Endothelial cell of umbilical vein (primary cell): ENCODE results near the gene SMARCC1.

ENCODE experiments used
- EZH2 ChIP-seq: IDR thresholded peaks from 2 replicates; pipeline ENCODE4 v1.6.1; 2012; ENCODE audit warnings: borderline replicate concordance, low read depth, mild to moderate bottlenecking, moderate library complexity, low read length, inconsistent platforms; ENCODE audit not compliant: severe bottlenecking
- FOS ChIP-seq: IDR thresholded peaks from 2 replicates; pipeline ENCODE4 v1.6.1; 2011; ENCODE audit warnings: mild to moderate bottlenecking, low read length, moderate library complexity, borderline replicate concordance; ENCODE audit not compliant: insufficient read depth
- JUN ChIP-seq: IDR thresholded peaks from 2 replicates; pipeline ENCODE4 v1.6.1; 2011; ENCODE audit warnings: borderline replicate concordance, low read depth; ENCODE audit not compliant: insufficient read length, insufficient read depth
- MYC ChIP-seq: IDR thresholded peaks from one replicate; pipeline ENCODE4 v1.6.1; 2011; ENCODE audit warnings: mild to moderate bottlenecking, low read depth, low read length
- POLR2A ChIP-seq: IDR thresholded peaks from 2 replicates; pipeline ENCODE4 v1.6.1; 2012; ENCODE audit warnings: low read depth, mild to moderate bottlenecking, control low read depth, low read length
- POLR2AphosphoS5 ChIP-seq: IDR thresholded peaks from 2 replicates; pipeline ENCODE4 v1.6.1; 2012; ENCODE audit warnings: low read depth, mild to moderate bottlenecking, control low read depth, low read length, moderate library complexity; ENCODE audit not compliant: insufficient read depth
- TF ChIP-seq, protein P1 (sequence below), 2 donors: IDR thresholded peaks; 1 replicate in 1 of 2; 2 replicates in 1 of 2; pipeline ENCODE4 v1.5.1; 2011; ENCODE audit warnings: low read length in 2 of 2, mild to moderate bottlenecking in 2 of 2, moderate library complexity in 2 of 2, control low read depth in 1 of 2, inconsistent platforms in 1 of 2, low read depth in 1 of 2; ENCODE audit not compliant: insufficient read depth in 1 of 2; ENCODE audit errors: extremely low read depth in 1 of 2
- TF ChIP-seq, protein P2 (sequence below): IDR thresholded peaks from 2 replicates; pipeline ENCODE4 v1.6.1; 2011; ENCODE audit not compliant: insufficient read depth, insufficient read length

DNA sequence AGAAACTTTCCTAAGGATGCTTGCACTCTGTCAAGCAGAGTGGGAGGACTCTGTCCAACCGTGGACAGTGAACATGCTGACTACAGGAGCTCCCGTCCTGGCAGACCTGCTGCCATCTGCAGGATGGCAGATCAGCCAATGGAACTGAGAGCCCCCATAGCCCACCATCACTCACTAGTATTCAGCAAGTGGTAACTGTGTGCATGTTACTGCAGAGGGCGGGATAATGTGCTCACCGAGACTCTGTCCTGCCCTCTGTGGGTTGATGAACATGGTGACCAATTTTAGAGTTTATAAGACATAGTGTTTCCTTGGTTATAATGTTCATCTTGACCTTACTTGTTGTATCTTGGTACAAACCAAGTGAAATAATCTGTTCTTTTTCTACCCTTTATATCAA, 214.5 kb downstream of the SMARCC1 start:
- TF ChIP-seq, protein P1, sequence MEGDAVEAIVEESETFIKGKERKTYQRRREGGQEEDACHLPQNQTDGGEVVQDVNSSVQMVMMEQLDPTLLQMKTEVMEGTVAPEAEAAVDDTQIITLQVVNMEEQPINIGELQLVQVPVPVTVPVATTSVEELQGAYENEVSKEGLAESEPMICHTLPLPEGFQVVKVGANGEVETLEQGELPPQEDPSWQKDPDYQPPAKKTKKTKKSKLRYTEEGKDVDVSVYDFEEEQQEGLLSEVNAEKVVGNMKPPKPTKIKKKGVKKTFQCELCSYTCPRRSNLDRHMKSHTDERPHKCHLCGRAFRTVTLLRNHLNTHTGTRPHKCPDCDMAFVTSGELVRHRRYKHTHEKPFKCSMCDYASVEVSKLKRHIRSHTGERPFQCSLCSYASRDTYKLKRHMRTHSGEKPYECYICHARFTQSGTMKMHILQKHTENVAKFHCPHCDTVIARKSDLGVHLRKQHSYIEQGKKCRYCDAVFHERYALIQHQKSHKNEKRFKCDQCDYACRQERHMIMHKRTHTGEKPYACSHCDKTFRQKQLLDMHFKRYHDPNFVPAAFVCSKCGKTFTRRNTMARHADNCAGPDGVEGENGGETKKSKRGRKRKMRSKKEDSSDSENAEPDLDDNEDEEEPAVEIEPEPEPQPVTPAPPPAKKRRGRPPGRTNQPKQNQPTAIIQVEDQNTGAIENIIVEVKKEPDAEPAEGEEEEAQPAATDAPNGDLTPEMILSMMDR (IDR thresholded peaks at IDR 0.05; ENCODE audit: extremely low read depth in 1 of 2, insufficient read depth in 1 of 2, low read depth in 1 of 2, low read length in 2 of 2), result no peak
- TF ChIP-seq, protein P2, sequence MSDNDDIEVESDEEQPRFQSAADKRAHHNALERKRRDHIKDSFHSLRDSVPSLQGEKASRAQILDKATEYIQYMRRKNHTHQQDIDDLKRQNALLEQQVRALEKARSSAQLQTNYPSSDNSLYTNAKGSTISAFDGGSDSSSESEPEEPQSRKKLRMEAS, result no peak
- TF ChIP-seq POLR2A, result no peak
- no peak for TF ChIP-seq POLR2AphosphoS5
- TF ChIP-seq MYC, result no peak
- TF ChIP-seq FOS, result no peak
- TF ChIP-seq EZH2, result no peak
- TF ChIP-seq JUN, result no peak
